Tibial nerve (tissue), 4 donors: ENCODE measurements around the gene FHOD1. TPM values are rescaled to one million over a fixed set of nuclear protein-coding genes. Genes with fewer than 3 reads are reported as not detected.
A peak's percentile ranks its signal among the peaks of the same experiment; 100 is the strongest.

Experiments
- DNase-seq, 2 donors: peaks; one replicate each; pipeline ENCODE4 v3.0.0-alpha.2; 2019; ENCODE audit warnings: low spot score in 2 of 2
- H3K27ac ChIP-seq, 4 donors: fragments of 200-600 bp; sonication (generic) in 3 of 4; one replicate each; pipeline ENCODE4 v1.5.1; 2017 to 2019; ENCODE audit warnings: mild to moderate bottlenecking in 1 of 4
- H3K27me3 ChIP-seq, 2 donors: fragments of 200-600 bp; sonication (generic) in 1 of 2; one replicate each; pipeline versions ENCODE4 v1.5.1 to v1.6.0; 2017 to 2019
- H3K36me3 ChIP-seq, 3 donors: fragments of 200-600 bp; sonication (generic); one replicate each; pipeline ENCODE4 v1.5.1; 2018 to 2019
- H3K4me1 ChIP-seq, 4 donors: fragments of 200-600 bp; sonication (generic) in 3 of 4; one replicate each; pipeline ENCODE4 v1.5.1; 2017 to 2019
- H3K4me3 ChIP-seq, 4 donors: fragments of 200-600 bp; sonication (generic) in 3 of 4; one replicate each; pipeline ENCODE4 v1.5.1; 2017 to 2019; ENCODE audit warnings: mild to moderate bottlenecking in 1 of 4, moderate library complexity in 1 of 4
- H3K9me3 ChIP-seq, 4 donors: fragments of 200-600 bp; sonication (generic) in 3 of 4; one replicate each; pipeline ENCODE4 v1.5.1; 2017 to 2019
- CTCF ChIP-seq, 5 experiments: fragments of 200-600 bp in 3 of 5; fragments of 450-650 bp in 2 of 5; sonication (generic) in 3 of 5; IDR thresholded peaks; one replicate each; pipeline ENCODE4 v1.5.1; 2016 to 2019; ENCODE audit warnings: antibody characterized with exemption in 5 of 5, mild to moderate bottlenecking in 3 of 5, moderate library complexity in 2 of 5
- EP300 ChIP-seq, 2 donors: sonication (generic); formaldehyde crosslinking; IDR thresholded peaks; one replicate each; pipeline ENCODE4 v1.6.1; 2017; ENCODE audit warnings: antibody characterized with exemption in 2 of 2, mild to moderate bottlenecking in 1 of 2
- POLR2A ChIP-seq, 2 donors: fragments of 450-650 bp; IDR thresholded peaks; one replicate each; pipeline ENCODE4 v1.6.1; 2017; ENCODE audit warnings: antibody characterized with exemption in 2 of 2, mild to moderate bottlenecking in 2 of 2, moderate library complexity in 2 of 2
- WGBS, 2 donors: methylation state at CpG; one replicate each; pipeline ENCODE4 v1.1.5; 2018; 5-methylcytosine and 5-hydroxymethylcytosine counted together
- total RNA-seq, 4 donors: library from RNA; depleted of rRNA; stranded (reverse); fragments of >200 nt; gene quantifications; one replicate each; pipeline ENCODE4 v1.1.0, GENCODE V29; 2016

The FHOD1 gene
- total RNA-seq, 4 donors from 2014 or later, result 17.3 to 45.3 (median 25.5) TPM

- H3K36me3 ChIP-seq, result no peaks in the 10 kb centered on the region
- peaks cover 0 to 43% (median 18%) of the 10 kb centered on the region in 4 donors for H3K4me1 ChIP-seq
- TF ChIP-seq EP300 (IDR thresholded peaks at IDR 0.05) (no peak), CTCF (IDR thresholded peaks at IDR 0.05) (no peak)
- WGBS, 2 donors, result 17 to 20% methylated on average over 1 to 36 of the region's 59 CpGs
- DNase-seq, result no peak
- peak overlapping the region; percentile 49 to 76 (median 68) for H3K4me3 ChIP-seq
- H3K9me3 ChIP-seq, result no peaks in the 10 kb centered on the region
- H3K27me3 ChIP-seq, result no peaks in the 10 kb centered on the region
- H3K27ac ChIP-seq, result peak overlapping the region; percentile 92 to 99 (median 94)
These were observed 62.8 kb downstream of the FHOD1 start for GRCh38 chr16:67184453-67184994.

GRCh38 chr16:67183627-67184452, 63.4 kb downstream of the FHOD1 start, which contains the start of gene MATCAP1:
TSS of gene MATCAP1 (minus strand) at chr16:67183963. CDS start at chr16:67180610, 3,353 bp downstream.
- H3K9me3 ChIP-seq, result no peaks in the 10 kb centered on the region
- H3K27me3 ChIP-seq, result peaks cover 0 to 3% of the 10 kb centered on the region in 2 donors
- peaks cover 0 to 43% (median 18%) of the 10 kb centered on the region in 4 donors for H3K4me1 ChIP-seq
- WGBS, 2 donors, result 0% methylated on average over 51 to 74 of the region's 77 CpGs
- no peaks in the 10 kb centered on the region for H3K36me3 ChIP-seq
- H3K27ac ChIP-seq, result peak within 1 kb of the TSS; percentile 92 to 99 (median 94)
- H3K4me3 ChIP-seq, result peak within 1 kb of the TSS; percentile 49 to 76 (median 68)
- DNase-seq, result peak; percentile 86 to 93
- TF ChIP-seq CTCF (IDR thresholded peaks at IDR 0.05) (peak in 1 of 5 experiments; percentile 30), EP300 (IDR thresholded peaks at IDR 0.05) (peak; percentile 47 to 89), POLR2A (IDR thresholded peaks at IDR 0.05) (peak in 1 of 2 donors; percentile 73)

- H3K4me1 ChIP-seq, result peaks cover 0 to 48% (median 22%) of the 10 kb centered on the region in 4 donors
- no peaks in the 10 kb centered on the region for H3K9me3 ChIP-seq
- peak overlapping the region; percentile 92 to 99 (median 94) for H3K27ac ChIP-seq
- no peaks in the 10 kb centered on the region for H3K36me3 ChIP-seq
- H3K27me3 ChIP-seq, result peaks cover 0 to 6% of the 10 kb centered on the region in 2 donors
- DNase-seq, result no peak
- no peak for TF ChIP-seq EP300 (IDR thresholded peaks at IDR 0.05)
- TF ChIP-seq CTCF (IDR thresholded peaks at IDR 0.05), result no peak
- TF ChIP-seq POLR2A (IDR thresholded peaks at IDR 0.05), result no peak
- 6 to 7% methylated on average over 11 of the region's 11 CpGs for WGBS, 2 donors
- H3K4me3 ChIP-seq, result peak overlapping the region in 3 of 4 donors; percentile 62 to 76 (median 74)
These were observed 64.0 kb downstream of the FHOD1 start for GRCh38 chr16:67183284-67183626.

- TF ChIP-seq POLR2A (IDR thresholded peaks at IDR 0.05) (no peak), EP300 (IDR thresholded peaks at IDR 0.05) (no peak), CTCF (IDR thresholded peaks at IDR 0.05) (no peak)
- no peak for DNase-seq
- Histone ChIP-seq H3K4me3 (no peak overlapping the region), H3K27me3 (peaks cover 0 to 13% of the 10 kb centered on the region in 2 donors), H3K9me3 (no peaks in the 10 kb centered on the region), H3K27ac (peak overlapping the region in 2 of 4 donors; percentile 92 to 99), H3K36me3 (no peaks in the 10 kb centered on the region), H3K4me1 (peaks cover 0 to 57% (median 25%) of the 10 kb centered on the region in 4 donors)
- WGBS, 2 donors, result 79 to 83% methylated on average over 2 of the region's 2 CpGs
These were observed 65.0 kb downstream of the FHOD1 start for GRCh38 chr16:67182288-67182687.

- Histone ChIP-seq H3K36me3 (no peaks in the 10 kb centered on the region), H3K4me3 (no peak overlapping the region), H3K27me3 (peaks cover 0 to 13% of the 10 kb centered on the region in 2 donors), H3K27ac (peak overlapping the region in 3 of 4 donors; percentile 21 to 58 (median 40)), H3K9me3 (no peaks in the 10 kb centered on the region), H3K4me1 (peaks cover 0 to 57% (median 25%) of the 10 kb centered on the region in 4 donors)
- peak in 1 of 2 donors; percentile 33 for DNase-seq
- TF ChIP-seq POLR2A (IDR thresholded peaks at IDR 0.05) (no peak), EP300 (IDR thresholded peaks at IDR 0.05) (no peak), CTCF (IDR thresholded peaks at IDR 0.05) (no peak)
- WGBS, 2 donors, result 39 to 51% methylated on average over 2 of the region's 2 CpGs
These were observed 65.9 kb downstream of the FHOD1 start for GRCh38 chr16:67181346-67181745.
